ENCODE data around the gene COL2A1. TPM values are rescaled to one million over a fixed set of nuclear protein-coding genes. Genes with fewer than 3 reads are reported as not detected.

COL2A1 gene
- total RNA-seq, 1 donor from 2014 or later: 0.27 TPM

- H3K27me3 Mint-ChIP-seq (ENCODE audit: low read depth): no peaks in the 10 kb centered on the region
- no peak overlapping the region for H3K4me3 Mint-ChIP-seq (ENCODE audit: low read depth)
- no peaks in the 10 kb centered on the region for H3K36me3 Mint-ChIP-seq (ENCODE audit: low read depth)
- no peaks in the 10 kb centered on the region for H3K9me3 Mint-ChIP-seq
- H3K4me1 Mint-ChIP-seq (ENCODE audit: low read depth): peaks cover 10% of the 10 kb centered on the region
- intact Hi-C loops (cut with micrococcal nuclease): no loop called here
- H3K27ac Mint-ChIP-seq: no peak overlapping the region
- DNase-seq (ENCODE audit: low spot score): no peak
These were observed 56.9 kb downstream of the COL2A1 start for GRCh38 chr12:47947341-47947740.

GRCh38 chr12:47946413-47947323 lies 57.6 kb downstream of the COL2A1 start:
- Mint-ChIP-seq H3K27ac (peak overlapping the region; percentile 2), H3K27me3 (ENCODE audit: low read depth) (no peaks in the 10 kb centered on the region), H3K9me3 (no peaks in the 10 kb centered on the region), H3K4me3 (ENCODE audit: low read depth) (no peak overlapping the region), H3K4me1 (ENCODE audit: low read depth) (peaks cover 10% of the 10 kb centered on the region), H3K36me3 (ENCODE audit: low read depth) (no peaks in the 10 kb centered on the region)
- intact Hi-C loops (cut with micrococcal nuclease): no loop called here
- no peak for DNase-seq (ENCODE audit: low spot score)

GRCh38 chr12:47945341-47945728 lies 58.9 kb downstream of the COL2A1 start:
- H3K36me3 Mint-ChIP-seq (ENCODE audit: low read depth): no peaks in the 10 kb centered on the region
- no peak overlapping the region for H3K27ac Mint-ChIP-seq
- H3K4me3 Mint-ChIP-seq (ENCODE audit: low read depth): no peak overlapping the region
- H3K9me3 Mint-ChIP-seq: no peaks in the 10 kb centered on the region
- H3K4me1 Mint-ChIP-seq (ENCODE audit: low read depth): peaks cover 17% of the 10 kb centered on the region
- no peak for DNase-seq (ENCODE audit: low spot score)
- H3K27me3 Mint-ChIP-seq (ENCODE audit: low read depth): peaks cover 10% of the 10 kb centered on the region
- intact Hi-C loops (cut with micrococcal nuclease): no loop called here

GRCh38 chr12:47944685-47945340 lies 59.5 kb downstream of the COL2A1 start:
- intact Hi-C loops (cut with micrococcal nuclease): no loop called here
- Mint-ChIP-seq H3K4me3 (ENCODE audit: low read depth) (no peak overlapping the region), H3K27ac (no peak overlapping the region), H3K4me1 (ENCODE audit: low read depth) (peaks cover 17% of the 10 kb centered on the region), H3K27me3 (ENCODE audit: low read depth) (peaks cover 14% of the 10 kb centered on the region), H3K36me3 (ENCODE audit: low read depth) (no peaks in the 10 kb centered on the region), H3K9me3 (no peaks in the 10 kb centered on the region)
- no peak for DNase-seq (ENCODE audit: low spot score)

- Mint-ChIP-seq H3K4me3 (ENCODE audit: low read depth) (no peak overlapping the region), H3K9me3 (no peaks in the 10 kb centered on the region), H3K36me3 (ENCODE audit: low read depth) (no peaks in the 10 kb centered on the region), H3K27me3 (ENCODE audit: low read depth) (peaks cover 16% of the 10 kb centered on the region), H3K4me1 (ENCODE audit: low read depth) (peaks cover 8% of the 10 kb centered on the region), H3K27ac (no peak overlapping the region)
- DNase-seq (ENCODE audit: low spot score): no peak
- intact Hi-C loops (cut with micrococcal nuclease): no loop called here
These were observed 60.5 kb downstream of the COL2A1 start for GRCh38 chr12:47943623-47944340.

- intact Hi-C loops (cut with micrococcal nuclease): no loop called here
These were observed 61.6 kb downstream of the COL2A1 start for GRCh38 chr12:47942614-47943225.

GRCh38 chr12:47941871-47942613 lies 62.2 kb downstream of the COL2A1 start:
- Mint-ChIP-seq H3K9me3 (no peaks in the 10 kb centered on the region), H3K27ac (no peak overlapping the region), H3K36me3 (ENCODE audit: low read depth) (no peaks in the 10 kb centered on the region), H3K4me1 (ENCODE audit: low read depth) (peaks cover 7% of the 10 kb centered on the region), H3K27me3 (ENCODE audit: low read depth) (peaks cover 23% of the 10 kb centered on the region), H3K4me3 (ENCODE audit: low read depth) (no peak overlapping the region)
- intact Hi-C loops (cut with micrococcal nuclease): no loop called here
- DNase-seq (ENCODE audit: low spot score): no peak

More at GRCh38 chr12:47942614-47943225, 61.6 kb downstream of the COL2A1 start:
- Mint-ChIP-seq H3K27me3 (ENCODE audit: low read depth) (peaks cover 16% of the 10 kb centered on the region), H3K27ac (no peak overlapping the region), H3K4me3 (ENCODE audit: low read depth) (no peak overlapping the region), H3K36me3 (ENCODE audit: low read depth) (no peaks in the 10 kb centered on the region), H3K4me1 (ENCODE audit: low read depth) (peaks cover 7% of the 10 kb centered on the region), H3K9me3 (no peaks in the 10 kb centered on the region)
- no peak for DNase-seq (ENCODE audit: low spot score)

- no peak overlapping the region for H3K27ac Mint-ChIP-seq
- H3K36me3 Mint-ChIP-seq (ENCODE audit: low read depth): no peaks in the 10 kb centered on the region
- no peaks in the 10 kb centered on the region for H3K9me3 Mint-ChIP-seq
- peaks cover 23% of the 10 kb centered on the region for H3K27me3 Mint-ChIP-seq (ENCODE audit: low read depth)
- intact Hi-C loops (cut with micrococcal nuclease): no loop called here
- H3K4me1 Mint-ChIP-seq (ENCODE audit: low read depth): peaks cover 7% of the 10 kb centered on the region
- DNase-seq (ENCODE audit: low spot score): no peak
- no peak overlapping the region for H3K4me3 Mint-ChIP-seq (ENCODE audit: low read depth)
These were observed 62.8 kb downstream of the COL2A1 start for GRCh38 chr12:47941475-47941780.

- intact Hi-C loops (cut with micrococcal nuclease): no loop called here
- DNase-seq (ENCODE audit: low spot score): no peak
- Mint-ChIP-seq H3K4me1 (ENCODE audit: low read depth) (peaks cover 7% of the 10 kb centered on the region), H3K4me3 (ENCODE audit: low read depth) (no peak overlapping the region), H3K9me3 (no peaks in the 10 kb centered on the region), H3K27ac (no peak overlapping the region), H3K36me3 (ENCODE audit: low read depth) (no peaks in the 10 kb centered on the region), H3K27me3 (ENCODE audit: low read depth) (peaks cover 26% of the 10 kb centered on the region)
These were observed 63.4 kb downstream of the COL2A1 start for GRCh38 chr12:47940773-47941474.

- Mint-ChIP-seq H3K36me3 (ENCODE audit: low read depth) (no peaks in the 10 kb centered on the region), H3K27ac (no peak overlapping the region), H3K27me3 (ENCODE audit: low read depth) (peaks cover 30% of the 10 kb centered on the region), H3K4me1 (ENCODE audit: low read depth) (peaks cover 7% of the 10 kb centered on the region), H3K4me3 (ENCODE audit: low read depth) (no peak overlapping the region), H3K9me3 (no peaks in the 10 kb centered on the region)
- intact Hi-C loops (cut with micrococcal nuclease): no loop called here
- no peak for DNase-seq (ENCODE audit: low spot score)
These were observed 65.2 kb downstream of the COL2A1 start for GRCh38 chr12:47939009-47939601.

- Mint-ChIP-seq H3K27ac (no peak overlapping the region), H3K9me3 (no peaks in the 10 kb centered on the region), H3K36me3 (ENCODE audit: low read depth) (no peaks in the 10 kb centered on the region), H3K4me1 (ENCODE audit: low read depth) (peaks cover 7% of the 10 kb centered on the region), H3K27me3 (ENCODE audit: low read depth) (peaks cover 30% of the 10 kb centered on the region), H3K4me3 (ENCODE audit: low read depth) (no peak overlapping the region)
- intact Hi-C loops (cut with micrococcal nuclease): no loop called here
- no peak for DNase-seq (ENCODE audit: low spot score)
These were observed 65.7 kb downstream of the COL2A1 start for GRCh38 chr12:47938594-47938993.

Data from activated T-helper 2 cell treated with anti-CD3 and anti-CD28 coated beads, Interferon-gamma antibody, Interleukin-2, Interleukin-4, amounts not matched to agents 10 μg/mL and 5 μg/mL and 100 μg/mL, durations not matched to agents 14 hours and 24 hours and 36 hours (primary cell).